Activated CD8-positive, alpha-beta memory T cell treated with anti-CD3 and anti-CD28 coated beads for 1 hour (primary cell): Measurements from ENCODE around the gene GALNT10.
A peak's percentile ranks its signal among the peaks of the same experiment; 100 is the strongest.
"Not testable (repeated sequence)": the region's sequence is repeated elsewhere in the genome, so short reads cannot be mapped to it uniquely, and the experiment has no call there.

Experiments used
- DNase-seq, 2 donors: peaks; one replicate each; pipeline ENCODE4 v3.0.0-alpha.2; 2020; ENCODE audit warnings: low read depth in 1 of 2; ENCODE audit errors: extremely low read depth in 1 of 2

The GALNT10 gene

GRCh38 chr5:154190595-154191304 lies at the start of gene GALNT10:
TSS of gene GALNT10 (plus strand) at chr5:154190733. CDS start at chr5:154190867, 134 bp downstream.
- peak in 1 of 2 donors; percentile 54 for DNase-seq

GRCh38 chr5:154141745-154142221 lies 48.8 kb upstream of the GALNT10 start:
- no peak for DNase-seq

- no peak for DNase-seq
Measured at GRCh38 chr5:154143211-154143641, 47.3 kb upstream of the GALNT10 start.

GRCh38 chr5:154145268-154145667 lies 45.3 kb upstream of the GALNT10 start:
- DNase-seq: no peak

- no peak for DNase-seq
Measured at GRCh38 chr5:154146409-154146808, 44.1 kb upstream of the GALNT10 start.

- no peak for DNase-seq
Measured at GRCh38 chr5:154147666-154148065, 42.9 kb upstream of the GALNT10 start.

GRCh38 chr5:154150471-154150870 lies 40.1 kb upstream of the GALNT10 start:
- not testable (repeated sequence) for DNase-seq

- no peak for DNase-seq
Measured at GRCh38 chr5:154157483-154158378, 32.8 kb upstream of the GALNT10 start.

- no peak for DNase-seq
Measured at GRCh38 chr5:154158379-154158737, 32.2 kb upstream of the GALNT10 start.

GRCh38 chr5:154159343-154159742 lies 31.2 kb upstream of the GALNT10 start:
- DNase-seq: no peak

GRCh38 chr5:154162539-154163151 lies 27.9 kb upstream of the GALNT10 start:
- no peak for DNase-seq

GRCh38 chr5:154163327-154164248 lies 26.9 kb upstream of the GALNT10 start:
- no peak for DNase-seq

GRCh38 chr5:154164249-154164581 lies 26.3 kb upstream of the GALNT10 start:
- DNase-seq: no peak

- no peak for DNase-seq
Measured at GRCh38 chr5:154165886-154166285, 24.6 kb upstream of the GALNT10 start.

GRCh38 chr5:154166901-154167791 lies 23.4 kb upstream of the GALNT10 start:
- DNase-seq: no peak

- no peak for DNase-seq
Measured at GRCh38 chr5:154168395-154168794, 22.1 kb upstream of the GALNT10 start.

- no peak for DNase-seq
Measured at GRCh38 chr5:154172785-154173184, 17.7 kb upstream of the GALNT10 start.

- DNase-seq: no peak
Measured at GRCh38 chr5:154174091-154174490, 16.4 kb upstream of the GALNT10 start.

- no peak for DNase-seq
Measured at GRCh38 chr5:154176181-154176580, 14.4 kb upstream of the GALNT10 start.
